GM12892 (cell line): Measurements from ENCODE around the gene USP10.

ENCODE experiments used
- POLR2A ChIP-seq: IDR thresholded peaks from 2 replicates; pipeline ENCODE4 v1.6.1; 2011; ENCODE audit warnings: low read depth, low read length, control low read depth
- TAF1 ChIP-seq: IDR thresholded peaks from 2 replicates; pipeline ENCODE4 v1.6.1; 2011; ENCODE audit warnings: low read depth, mild to moderate bottlenecking, control low read depth, low read length, borderline replicate concordance

- TF ChIP-seq TAF1 (no peak), POLR2A (no peak)
These were observed 9.8 kb downstream of the USP10 start for GRCh38 chr16:84709609-84710008.
